GM06990 (cell line): ENCODE measurements around the gene CD69.

Experiments
- DNase-seq: peaks from one replicate; pipeline ENCODE4 v3.0.0-alpha.2; 2011; ENCODE audit not compliant: insufficient read length; ENCODE audit errors: extremely low read depth
- H3K27me3 ChIP-seq: replicated peaks from 2 replicates; pipeline ENCODE4 v1.6.0; 2011; ENCODE audit warnings: low read length; ENCODE audit not compliant: control insufficient read depth, insufficient read depth
- H3K36me3 ChIP-seq: 2 replicates; pipeline ENCODE4 v1.5.1; 2011; ENCODE audit warnings: low read length; ENCODE audit not compliant: control insufficient read depth, insufficient read depth
- H3K4me3 ChIP-seq: replicated peaks from 2 replicates; pipeline ENCODE4 v1.5.1; 2011; ENCODE audit warnings: low read depth, mild to moderate bottlenecking, control low read depth, low read length
- TF ChIP-seq, protein P1 (sequence below): IDR thresholded peaks from 2 replicates; pipeline ENCODE4 v1.5.1; 2011; ENCODE audit warnings: low read length, control low read depth, mild to moderate bottlenecking, inconsistent platforms; ENCODE audit not compliant: insufficient read depth, poor library complexity, severe bottlenecking

Gene CD69

DNA sequence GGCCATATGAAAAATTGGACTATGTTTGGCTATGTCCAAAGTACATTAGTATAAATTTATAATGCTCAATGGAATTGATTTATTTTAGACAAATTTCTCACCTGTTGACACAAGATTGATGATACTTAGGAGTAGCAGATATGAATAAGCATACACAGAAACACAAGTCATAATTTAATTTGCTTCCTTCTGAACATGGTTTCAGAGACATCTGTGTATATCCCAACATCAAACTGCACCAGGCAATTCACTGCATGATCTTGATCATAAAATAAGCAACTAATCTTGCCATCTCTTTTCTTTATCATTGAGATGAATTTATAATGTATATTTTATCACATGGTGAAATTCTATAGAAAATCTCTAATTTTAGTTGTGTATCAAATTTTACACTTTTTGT, 31.6 kb downstream of the CD69 start:
- DNase-seq: no peak
- Histone ChIP-seq H3K27me3 (no peaks in the 10 kb centered on the region), H3K36me3 (no peaks in the 10 kb centered on the region), H3K4me3 (peak overlapping the region; percentile 77)
- TF ChIP-seq, protein P1, sequence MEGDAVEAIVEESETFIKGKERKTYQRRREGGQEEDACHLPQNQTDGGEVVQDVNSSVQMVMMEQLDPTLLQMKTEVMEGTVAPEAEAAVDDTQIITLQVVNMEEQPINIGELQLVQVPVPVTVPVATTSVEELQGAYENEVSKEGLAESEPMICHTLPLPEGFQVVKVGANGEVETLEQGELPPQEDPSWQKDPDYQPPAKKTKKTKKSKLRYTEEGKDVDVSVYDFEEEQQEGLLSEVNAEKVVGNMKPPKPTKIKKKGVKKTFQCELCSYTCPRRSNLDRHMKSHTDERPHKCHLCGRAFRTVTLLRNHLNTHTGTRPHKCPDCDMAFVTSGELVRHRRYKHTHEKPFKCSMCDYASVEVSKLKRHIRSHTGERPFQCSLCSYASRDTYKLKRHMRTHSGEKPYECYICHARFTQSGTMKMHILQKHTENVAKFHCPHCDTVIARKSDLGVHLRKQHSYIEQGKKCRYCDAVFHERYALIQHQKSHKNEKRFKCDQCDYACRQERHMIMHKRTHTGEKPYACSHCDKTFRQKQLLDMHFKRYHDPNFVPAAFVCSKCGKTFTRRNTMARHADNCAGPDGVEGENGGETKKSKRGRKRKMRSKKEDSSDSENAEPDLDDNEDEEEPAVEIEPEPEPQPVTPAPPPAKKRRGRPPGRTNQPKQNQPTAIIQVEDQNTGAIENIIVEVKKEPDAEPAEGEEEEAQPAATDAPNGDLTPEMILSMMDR: no peak

DNA sequence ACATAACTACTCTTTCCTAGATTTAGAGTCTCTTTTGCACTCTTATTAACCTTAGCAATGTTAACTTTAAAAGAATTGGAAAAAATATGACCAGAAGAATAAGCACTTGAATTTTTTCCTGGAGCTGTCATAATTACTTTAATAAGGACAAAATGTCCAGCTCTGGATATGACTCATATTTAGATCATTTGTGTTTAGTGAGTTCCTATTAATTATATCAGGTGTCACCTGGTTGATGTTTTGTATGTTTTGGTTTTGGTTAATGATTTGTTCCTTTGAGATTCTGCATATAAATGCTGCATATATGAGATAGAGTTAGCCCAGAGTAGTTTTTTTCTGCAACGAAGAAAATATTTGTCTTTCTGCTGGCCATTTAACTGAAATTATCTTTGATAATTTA, 32.9 kb downstream of the CD69 start:
- Histone ChIP-seq H3K27me3 (no peaks in the 10 kb centered on the region), H3K36me3 (no peaks in the 10 kb centered on the region), H3K4me3 (no peak overlapping the region)
- TF ChIP-seq, protein P1: no peak
- no peak for DNase-seq

DNA sequence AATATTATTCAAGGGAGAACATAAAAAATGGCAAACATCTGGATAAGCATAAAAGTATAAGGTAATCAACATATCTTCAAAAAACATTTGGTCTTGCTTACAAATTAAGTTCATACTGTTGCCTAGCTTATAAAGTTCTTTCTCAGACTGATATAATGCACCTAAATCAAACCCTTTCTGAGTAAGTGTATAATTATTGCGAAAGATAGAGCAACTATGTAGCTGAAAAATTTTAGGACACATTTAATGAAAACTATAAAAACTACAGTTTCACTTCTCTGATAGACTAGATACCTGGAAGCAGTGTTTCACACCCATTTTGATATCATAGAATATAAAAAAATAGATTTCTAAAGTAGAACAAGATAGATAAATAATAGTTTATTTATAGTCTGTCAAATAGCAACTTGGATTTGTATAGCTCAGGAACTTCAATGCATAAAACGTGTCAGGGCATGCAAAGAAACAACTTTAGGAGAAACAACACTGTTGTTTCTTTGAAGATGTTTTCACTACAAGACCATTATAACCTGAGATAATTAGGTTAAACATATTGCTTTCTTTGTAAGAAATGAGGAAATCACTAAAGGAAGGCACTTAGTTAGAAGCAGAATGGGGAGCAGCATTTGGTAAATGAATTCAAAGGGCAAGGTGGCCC, 35.4 kb downstream of the CD69 start:
- 0 out of 2 replicates have a peak, but pooled peaks cover 1% of the 10 kb centered on the region for H3K36me3 ChIP-seq
- DNase-seq: no peak
- H3K4me3 ChIP-seq: no peak overlapping the region
- TF ChIP-seq, protein P1: no peak
- no peaks in the 10 kb centered on the region for H3K27me3 ChIP-seq

DNA sequence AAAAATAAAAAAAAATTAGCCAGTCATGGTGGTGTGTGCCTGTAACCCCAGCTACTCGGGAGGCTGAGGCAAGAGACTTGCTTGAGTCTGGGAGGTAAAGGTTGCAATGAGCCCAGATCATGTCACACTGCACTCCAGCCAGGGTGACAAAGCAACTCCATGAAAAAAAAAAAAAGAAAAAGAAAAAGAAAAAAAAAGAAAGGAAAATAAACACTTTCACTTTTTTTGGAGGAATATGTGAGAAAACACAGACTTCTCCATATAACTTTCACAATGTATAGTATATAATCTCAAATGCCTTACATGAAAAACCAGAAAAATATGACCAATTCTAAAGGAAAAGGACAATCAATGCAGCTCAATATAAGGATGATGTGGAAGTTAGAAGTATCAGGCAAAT, 36.7 kb downstream of the CD69 start:
- TF ChIP-seq, protein P1: no peak
- peaks cover 1% of the 10 kb centered on the region; the same call in 1 of the 2 replicates for H3K36me3 ChIP-seq
- H3K27me3 ChIP-seq: no peaks in the 10 kb centered on the region
- H3K4me3 ChIP-seq: no peak overlapping the region
- no peak for DNase-seq

DNA sequence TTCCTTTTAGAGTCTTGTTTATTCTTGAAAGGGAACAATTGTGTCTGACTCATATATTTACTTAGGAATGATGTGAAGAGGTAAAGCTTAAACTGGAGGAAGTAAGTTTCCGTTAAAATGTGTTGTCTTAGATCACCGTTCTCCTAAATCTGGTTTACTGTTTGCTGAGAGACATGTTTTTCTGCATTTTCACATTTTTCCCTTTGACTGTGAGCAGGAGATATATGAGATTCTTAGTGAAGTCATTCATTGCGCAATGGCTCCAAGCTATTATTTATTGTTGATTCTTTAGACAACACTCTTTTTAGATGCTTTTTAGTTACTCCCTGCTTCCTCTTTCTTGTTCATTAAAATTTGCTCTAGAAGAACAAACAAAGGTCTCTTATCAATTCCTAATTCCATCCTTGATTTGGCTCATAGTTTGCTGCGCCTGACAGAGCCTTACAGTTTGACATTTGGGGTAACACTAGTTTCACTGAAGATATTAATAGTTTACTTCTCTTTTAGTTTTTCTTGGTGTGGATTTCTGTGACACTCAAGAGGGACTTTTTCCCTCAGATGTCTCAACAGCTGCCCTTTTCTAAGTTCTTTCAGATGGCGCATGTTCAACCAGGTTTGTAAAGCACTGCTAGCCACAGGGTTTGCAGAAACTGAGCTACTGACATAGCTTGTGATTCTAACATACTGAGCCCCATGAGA, 39.2 kb downstream of the CD69 start:
- Histone ChIP-seq H3K36me3 (peaks cover 1% of the 10 kb centered on the region; the same call in 1 of the 2 replicates), H3K4me3 (no peak overlapping the region), H3K27me3 (no peaks in the 10 kb centered on the region)
- TF ChIP-seq, protein P1: no peak
- DNase-seq: no peak
